ACHN (cell line): ENCODE results near the gene OTOP3.

ENCODE experiments used
- DNase-seq: peaks from one replicate; pipeline ENCODE4 v3.0.0-alpha.2; 2015
- in situ Hi-C: cut with HindIII; loops from 2 replicates; pipeline ENCODE4 v1.10.0; 2017; ENCODE audit warnings: low sequenced_read_pairs, low pct_ligation_motif_present, low pct_unique_long_range_greater_than_20kb

Gene OTOP3

GRCh38 chr17:74999523-74999922 lies 63.8 kb downstream of the OTOP3 start:
- in situ Hi-C loops, result no loop called here
- no peak for DNase-seq
